GM21447 (cell line): ENCODE measurements around the gene DIRAS1.
"Not testable (repeated sequence)": the region's sequence is repeated elsewhere in the genome, so short reads cannot be mapped to it uniquely, and the experiment has no call there.

ENCODE experiments used
- ATAC-seq: cut with Tn5 transposase; IDR thresholded peaks from one replicate; pipeline ENCODE4 v1.9.1; 2021; ENCODE audit not compliant: unreplicated experiment

Gene DIRAS1

DNA sequence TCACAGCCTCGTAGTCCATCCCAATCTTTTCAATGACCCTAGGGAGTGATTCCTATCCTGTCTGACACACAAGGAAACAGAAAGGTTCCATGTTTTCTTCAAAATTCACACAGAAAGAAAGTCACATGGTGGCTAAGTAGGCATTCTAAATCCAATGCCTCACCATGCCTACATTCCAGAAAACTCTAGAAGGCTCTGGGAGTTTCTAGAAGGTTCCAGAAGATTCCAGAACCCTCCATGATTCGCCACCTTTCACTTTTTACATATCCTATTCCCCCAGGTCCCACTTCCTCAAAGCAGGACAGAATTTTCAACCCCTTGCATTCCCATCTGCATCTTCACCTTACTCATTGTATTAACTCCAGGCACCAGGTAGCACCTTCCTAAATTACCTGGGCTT is 41.7 kb downstream of the DIRAS1 start:
- no peak for ATAC-seq

DNA sequence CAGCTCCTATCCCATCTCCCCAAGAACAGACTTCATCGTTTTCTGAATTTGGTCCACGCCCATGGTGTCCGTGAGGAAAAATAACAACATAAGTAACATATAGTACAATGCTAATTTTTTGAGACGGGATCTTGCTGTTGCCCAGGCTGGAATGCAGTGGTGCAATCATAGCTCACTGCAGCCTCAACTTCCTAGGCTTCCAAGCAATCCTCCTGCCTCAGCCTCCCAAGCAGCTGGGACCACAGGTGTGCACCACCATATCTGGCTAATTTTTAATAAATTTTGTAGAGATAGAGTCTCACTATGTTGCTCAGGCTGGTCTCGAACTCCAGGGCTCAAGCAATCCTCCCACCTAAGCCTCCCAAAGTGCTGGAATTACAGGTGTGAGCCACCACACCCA is 42.2 kb downstream of the DIRAS1 start:
- ATAC-seq: not testable (repeated sequence)

DNA sequence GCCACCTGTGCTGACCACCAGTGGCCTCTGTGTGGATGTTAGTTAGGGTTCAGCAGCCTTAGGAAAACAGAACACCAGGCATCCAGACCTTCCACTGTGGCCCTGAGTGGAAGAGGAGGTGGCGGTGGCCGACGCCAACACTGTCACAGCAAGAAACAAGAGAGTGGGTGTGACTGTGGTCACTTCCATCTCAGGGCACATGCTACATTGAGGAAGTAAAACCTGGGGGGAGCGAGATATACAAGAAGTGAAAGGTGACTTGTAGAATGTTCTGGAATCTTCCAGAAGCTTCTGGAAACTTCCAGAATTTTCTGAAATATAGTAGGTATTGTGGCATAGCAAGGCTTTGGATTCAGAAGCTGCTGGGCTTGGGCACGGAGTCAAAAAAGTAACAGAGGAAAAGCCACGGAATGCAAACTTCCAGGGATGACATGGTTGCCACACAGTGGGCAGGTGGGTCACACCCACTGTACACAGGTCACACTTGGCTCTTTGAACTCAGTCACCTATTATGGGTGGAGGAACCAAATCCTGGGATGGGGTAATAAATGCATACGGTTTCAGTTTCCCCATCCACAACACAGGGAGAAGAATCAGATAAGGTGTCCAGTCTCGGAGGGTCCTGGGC is 43.0 kb downstream of the DIRAS1 start:
- ATAC-seq: no peak

DNA sequence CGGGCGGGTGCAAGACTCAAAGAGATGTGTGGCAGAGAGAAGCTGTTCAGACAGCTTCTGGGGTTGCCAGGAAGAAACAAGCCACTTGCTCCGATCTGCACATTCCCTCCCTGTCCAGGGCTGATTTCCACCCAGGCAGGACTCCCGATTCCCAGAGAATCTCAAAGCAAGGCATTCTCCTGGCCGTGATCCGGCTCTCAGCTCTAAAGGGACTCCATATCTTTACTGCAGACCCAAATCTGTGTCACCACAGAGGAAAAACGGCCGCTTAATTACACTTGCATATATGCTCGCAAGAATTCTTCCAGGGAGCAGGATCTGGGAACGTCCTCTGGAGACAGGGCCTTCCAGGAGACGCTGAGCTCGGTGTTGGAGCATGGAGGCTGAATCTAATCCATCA is 44.3 kb downstream of the DIRAS1 start:
- ATAC-seq: no peak

DNA sequence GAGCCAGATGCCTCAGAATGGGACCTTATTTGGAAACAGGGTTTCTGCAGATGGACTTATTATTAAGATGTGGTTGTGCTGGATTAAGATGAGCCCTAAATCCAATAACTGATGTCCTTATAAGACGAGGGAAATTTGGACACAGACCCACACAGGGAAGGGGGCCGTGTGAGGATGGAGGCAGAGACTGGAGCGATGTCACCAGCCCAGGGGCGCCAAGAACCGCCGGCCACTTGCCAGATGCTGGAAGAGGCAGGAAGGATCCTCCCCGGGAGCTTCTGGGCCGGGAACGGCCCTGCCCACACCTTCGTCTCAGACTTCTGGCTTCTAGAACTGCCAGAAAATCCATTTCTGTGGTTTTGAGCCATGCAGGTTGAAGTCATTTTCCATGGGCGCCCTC is 45.3 kb downstream of the DIRAS1 start:
- ATAC-seq: no peak

DNA sequence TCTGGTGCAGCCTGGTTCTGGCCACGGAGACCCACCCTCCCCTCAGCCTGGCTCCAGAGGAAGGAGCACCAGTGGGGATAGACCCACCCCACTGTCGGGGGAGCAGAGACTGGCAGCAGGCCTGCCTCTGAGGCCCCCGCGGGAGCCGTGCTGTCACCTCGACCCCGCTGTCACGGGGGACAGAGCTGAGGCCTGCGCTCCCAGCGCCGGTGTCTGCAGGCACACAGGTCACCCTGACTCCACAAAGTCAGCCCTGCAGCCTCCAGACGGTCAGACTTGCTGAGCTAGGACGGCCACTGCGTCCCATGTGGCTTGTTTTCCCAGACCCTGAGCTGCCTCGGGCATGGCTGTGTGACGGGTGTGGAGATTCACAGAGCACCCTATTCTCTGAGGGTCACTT is 51.0 kb downstream of the DIRAS1 start:
- no peak for ATAC-seq

DNA sequence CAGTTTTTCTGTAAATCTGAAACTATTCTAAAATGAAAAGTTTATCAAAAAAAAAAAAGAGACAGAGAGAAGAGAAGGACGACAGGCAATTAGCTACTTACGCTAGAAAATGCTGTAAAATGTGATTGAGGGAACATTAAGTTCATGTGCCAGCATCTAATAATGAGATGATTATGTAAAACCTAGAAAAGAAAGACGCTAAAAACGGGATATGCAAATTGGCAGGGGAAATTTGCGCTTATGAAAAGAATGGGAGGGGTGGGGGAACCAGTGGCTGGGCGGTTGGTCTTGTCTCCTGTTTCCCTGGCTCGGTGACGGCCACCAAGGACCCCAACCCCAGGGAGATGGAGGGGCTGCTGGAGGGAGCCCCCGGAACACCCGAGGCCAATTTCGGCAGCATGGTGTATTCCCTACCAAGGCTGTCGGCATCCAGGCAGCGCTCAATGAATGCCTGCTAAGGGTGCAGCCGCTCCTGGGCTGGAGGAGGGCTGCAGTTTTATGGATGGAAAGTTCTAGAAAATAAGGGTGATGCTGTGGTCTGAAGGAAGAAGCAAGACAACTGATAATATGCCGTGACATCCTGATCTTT is 52.9 kb downstream of the DIRAS1 start:
- no peak for ATAC-seq

DNA sequence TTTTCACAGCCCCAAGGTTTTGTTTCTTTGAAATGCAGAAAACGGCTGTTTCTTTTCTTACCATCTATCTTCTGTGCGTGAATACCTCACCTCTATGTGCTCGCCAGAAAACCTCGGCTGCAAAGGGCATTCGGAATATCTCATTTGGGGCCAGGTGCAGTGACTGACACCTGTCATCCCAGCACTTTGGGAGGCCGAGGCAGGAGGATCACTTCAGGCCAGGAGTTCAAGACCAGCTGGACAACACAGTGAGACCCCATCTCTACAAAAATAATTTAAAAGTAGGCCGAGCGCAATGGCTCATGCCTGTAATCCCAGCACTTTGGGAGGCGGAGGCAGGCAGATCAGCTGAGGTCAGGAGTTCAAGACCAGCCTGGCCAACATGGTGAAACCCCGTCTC is 53.8 kb downstream of the DIRAS1 start:
- ATAC-seq: not testable (repeated sequence)

DNA sequence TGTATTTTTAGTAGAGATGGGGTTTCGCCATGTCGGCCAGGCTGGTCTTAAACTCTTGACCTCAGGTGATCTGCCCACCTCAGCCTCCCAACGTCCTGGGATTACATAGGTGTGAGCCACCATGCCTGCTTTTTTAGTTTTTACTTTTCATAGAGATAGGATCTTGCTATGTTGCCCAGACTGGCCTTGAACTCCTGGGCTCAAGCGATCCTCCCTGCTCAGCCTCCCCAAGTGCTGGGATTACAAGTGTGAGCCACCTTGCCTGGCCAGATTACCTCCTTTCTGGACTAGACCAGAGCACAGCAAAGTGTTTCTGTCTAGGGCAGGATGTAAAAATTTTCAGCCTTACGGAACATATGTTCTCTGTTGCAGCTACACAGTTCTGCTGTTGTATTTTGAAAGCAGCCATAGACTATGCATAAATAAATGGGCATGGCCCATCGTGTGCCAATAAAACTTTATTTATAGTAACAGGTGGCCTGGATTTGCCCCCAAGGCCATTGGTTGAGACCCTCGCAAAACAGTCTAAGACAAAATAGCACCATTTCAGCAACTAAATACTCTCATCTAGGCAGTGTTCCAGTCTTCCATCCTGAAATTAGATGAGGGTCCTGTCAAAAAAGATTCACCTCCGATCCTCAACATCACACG is 54.7 kb downstream of the DIRAS1 start:
- ATAC-seq: no peak

DNA sequence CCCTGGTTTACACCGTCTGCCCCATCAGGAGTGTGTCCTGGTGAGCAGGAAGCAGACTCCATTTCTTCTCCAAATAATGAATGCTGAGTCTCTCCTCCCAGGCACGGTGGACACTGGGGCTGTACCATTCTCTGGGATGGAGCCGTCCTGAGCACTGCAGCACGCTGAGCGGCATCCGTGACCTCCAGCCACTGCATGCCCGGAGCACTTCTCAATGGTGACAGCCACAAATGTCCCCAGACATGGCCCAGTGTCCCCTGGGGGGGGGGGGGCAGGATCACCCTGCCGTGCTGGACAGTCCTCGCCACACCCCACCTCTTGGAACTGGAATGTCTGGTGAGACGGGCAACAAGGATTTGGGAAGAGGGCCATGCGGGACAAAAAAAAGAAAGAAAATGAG is 56.1 kb downstream of the DIRAS1 start:
- ATAC-seq: no peak
